ENCODE results near the gene PAIP1.
"Not testable (repeated sequence)": the region's sequence is repeated elsewhere in the genome, so short reads cannot be mapped to it uniquely, and the experiment has no call there.

PAIP1 gene

GRCh38 chr5:43582082-43583005 is 25.5 kb upstream of the PAIP1 start:
- Mint-ChIP-seq H3K4me3 (no peak overlapping the region), H3K36me3 (ENCODE audit: low read depth) (peaks cover 5% of the 10 kb centered on the region), H3K4me1 (ENCODE audit: low read depth) (no peaks in the 10 kb centered on the region), H3K9me3 (no peaks in the 10 kb centered on the region), H3K27me3 (ENCODE audit: low read depth) (no peaks in the 10 kb centered on the region), H3K27ac (no peak overlapping the region)

GRCh38 chr5:43581398-43581797 is 24.5 kb upstream of the PAIP1 start:
- H3K36me3 Mint-ChIP-seq (ENCODE audit: low read depth) = peaks cover 5% of the 10 kb centered on the region
- H3K27ac Mint-ChIP-seq = no peak overlapping the region
- no peaks in the 10 kb centered on the region for H3K4me1 Mint-ChIP-seq (ENCODE audit: low read depth)
- no peaks in the 10 kb centered on the region for H3K27me3 Mint-ChIP-seq (ENCODE audit: low read depth)
- H3K9me3 Mint-ChIP-seq = no peaks in the 10 kb centered on the region
- no peak overlapping the region for H3K4me3 Mint-ChIP-seq

- not testable (repeated sequence) for H3K27me3 Mint-ChIP-seq (ENCODE audit: low read depth); H3K4me3 Mint-ChIP-seq; H3K36me3 Mint-ChIP-seq (ENCODE audit: low read depth); H3K9me3 Mint-ChIP-seq; H3K4me1 Mint-ChIP-seq (ENCODE audit: low read depth); H3K27ac Mint-ChIP-seq
Observed at GRCh38 chr5:43580402-43581210, 23.7 kb upstream of the PAIP1 start.

DNA sequence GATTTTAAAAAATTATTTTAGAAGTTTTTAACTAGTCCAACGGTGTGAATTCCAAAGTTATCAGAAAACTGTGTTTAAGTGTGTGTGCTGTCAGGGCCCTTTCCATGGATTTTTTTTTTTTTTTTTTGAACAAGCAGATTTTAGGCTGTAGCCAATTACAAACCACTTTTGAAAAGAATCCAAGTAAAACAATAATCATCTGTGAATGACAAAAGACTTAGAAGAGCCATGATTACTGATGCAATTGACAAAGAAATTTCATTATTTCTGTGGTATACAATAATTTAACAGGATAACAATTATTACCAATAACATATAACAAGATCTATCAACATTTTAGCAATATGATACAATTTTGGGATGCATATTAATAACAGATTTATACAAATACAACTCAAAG is 16.2 kb upstream of the PAIP1 start:
- no peak overlapping the region for H3K27ac Mint-ChIP-seq
- H3K27me3 Mint-ChIP-seq (ENCODE audit: low read depth) = no peaks in the 10 kb centered on the region
- no peaks in the 10 kb centered on the region for H3K4me1 Mint-ChIP-seq (ENCODE audit: low read depth)
- H3K4me3 Mint-ChIP-seq = no peak overlapping the region
- H3K9me3 Mint-ChIP-seq = no peaks in the 10 kb centered on the region
- peaks cover 8% of the 10 kb centered on the region for H3K36me3 Mint-ChIP-seq (ENCODE audit: low read depth)

DNA sequence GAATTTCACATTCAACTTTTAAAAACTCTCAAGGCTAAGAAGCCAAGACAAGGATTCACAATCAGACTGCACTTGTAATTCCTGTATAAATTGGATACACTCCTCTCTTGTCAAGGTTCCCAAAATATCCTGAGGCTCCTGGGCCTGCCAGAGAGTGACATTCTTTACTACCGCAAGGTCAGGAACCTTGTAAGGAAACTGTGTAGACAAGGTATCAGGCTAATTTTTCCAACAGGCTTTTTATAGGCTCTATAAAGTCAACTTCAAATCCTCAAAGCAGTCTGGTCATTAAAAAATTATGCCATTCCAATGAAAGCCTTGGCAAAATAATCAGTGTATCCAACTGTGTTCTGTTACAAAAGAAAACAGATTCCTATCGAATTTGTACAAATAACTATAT is 15.5 kb upstream of the PAIP1 start:
- no peak overlapping the region for H3K27ac Mint-ChIP-seq
- H3K36me3 Mint-ChIP-seq (ENCODE audit: low read depth) = peaks cover 8% of the 10 kb centered on the region
- H3K4me1 Mint-ChIP-seq (ENCODE audit: low read depth) = no peaks in the 10 kb centered on the region
- H3K9me3 Mint-ChIP-seq = no peaks in the 10 kb centered on the region
- H3K27me3 Mint-ChIP-seq (ENCODE audit: low read depth) = no peaks in the 10 kb centered on the region
- H3K4me3 Mint-ChIP-seq = no peak overlapping the region

DNA sequence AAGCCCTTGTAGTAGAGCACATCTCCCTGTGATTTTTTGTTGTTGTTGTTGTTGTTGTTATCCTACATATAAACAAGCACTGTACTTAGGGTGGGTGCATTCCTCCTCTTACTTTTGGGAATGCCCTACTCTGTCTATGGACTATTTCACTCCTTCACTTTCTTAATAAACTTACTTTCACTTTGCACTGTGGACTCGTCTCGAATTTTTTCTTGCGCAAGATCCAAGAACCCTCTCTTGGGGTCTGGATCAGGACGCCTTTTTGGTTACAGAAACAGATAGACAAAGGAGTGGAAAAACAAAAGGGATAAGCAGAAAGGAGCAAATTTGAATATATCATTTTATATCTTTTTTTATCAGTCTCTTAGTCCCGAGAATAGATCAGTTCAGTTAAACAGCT is 14.4 kb upstream of the PAIP1 start:
- H3K9me3 Mint-ChIP-seq = no peaks in the 10 kb centered on the region
- H3K27me3 Mint-ChIP-seq (ENCODE audit: low read depth) = no peaks in the 10 kb centered on the region
- no peak overlapping the region for H3K27ac Mint-ChIP-seq
- H3K4me1 Mint-ChIP-seq (ENCODE audit: low read depth) = no peaks in the 10 kb centered on the region
- H3K4me3 Mint-ChIP-seq = no peak overlapping the region
- H3K36me3 Mint-ChIP-seq (ENCODE audit: low read depth) = peaks cover 8% of the 10 kb centered on the region

GRCh38 chr5:43570450-43571158 is 13.7 kb upstream of the PAIP1 start:
- H3K36me3 Mint-ChIP-seq (ENCODE audit: low read depth) = peaks cover 6% of the 10 kb centered on the region
- no peaks in the 10 kb centered on the region for H3K4me1 Mint-ChIP-seq (ENCODE audit: low read depth)
- no peaks in the 10 kb centered on the region for H3K27me3 Mint-ChIP-seq (ENCODE audit: low read depth)
- no peak overlapping the region for H3K27ac Mint-ChIP-seq
- no peak overlapping the region for H3K4me3 Mint-ChIP-seq
- no peaks in the 10 kb centered on the region for H3K9me3 Mint-ChIP-seq

DNA sequence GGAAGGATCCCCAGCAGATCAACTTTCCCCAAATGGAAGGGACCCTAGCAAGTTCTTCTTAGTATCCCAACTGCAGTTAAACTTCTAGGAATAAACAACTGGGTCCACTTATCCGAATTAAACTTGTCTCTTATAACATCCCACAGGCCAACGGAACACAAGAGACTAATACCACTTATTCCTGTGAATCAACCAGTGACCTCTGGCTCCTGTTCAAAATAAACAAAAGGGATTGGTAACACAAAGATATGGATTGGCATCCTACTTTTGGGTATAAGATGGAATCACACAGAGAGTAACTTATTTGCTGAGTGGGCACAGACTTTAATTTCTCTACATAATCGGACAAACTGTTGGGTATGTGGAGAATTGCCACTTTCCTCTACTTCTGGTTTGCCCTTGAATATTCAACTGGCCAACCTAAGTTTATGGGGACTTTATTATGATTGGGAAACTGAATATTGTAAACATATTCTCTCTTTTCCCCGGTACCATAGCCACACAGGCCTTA is 12.4 kb upstream of the PAIP1 start:
- no peaks in the 10 kb centered on the region for H3K36me3 Mint-ChIP-seq (ENCODE audit: low read depth)
- no peak overlapping the region for H3K4me3 Mint-ChIP-seq
- no peaks in the 10 kb centered on the region for H3K27me3 Mint-ChIP-seq (ENCODE audit: low read depth)

DNA sequence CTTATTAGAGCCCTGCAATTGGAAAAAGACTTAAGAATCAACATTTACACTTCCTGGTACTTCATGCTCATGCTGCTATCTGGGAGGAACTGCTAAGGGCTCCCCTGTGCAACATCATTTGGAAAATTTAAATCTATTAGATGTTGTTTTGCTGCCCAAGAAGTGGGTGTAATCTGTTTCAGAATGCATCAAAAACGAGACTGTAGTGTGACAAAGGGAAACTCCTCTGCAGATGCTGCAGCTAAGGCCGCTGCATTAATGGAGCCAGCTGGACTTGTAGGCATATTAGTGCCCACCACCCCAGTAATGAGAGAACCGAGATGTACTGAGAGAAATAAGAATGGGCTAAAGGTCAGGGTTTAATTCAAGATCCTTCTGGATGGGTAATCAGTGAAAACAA is 11.1 kb upstream of the PAIP1 start:
- H3K27me3 Mint-ChIP-seq (ENCODE audit: low read depth) = peaks cover 3% of the 10 kb centered on the region
- no peaks in the 10 kb centered on the region for H3K9me3 Mint-ChIP-seq
- H3K27ac Mint-ChIP-seq = no peak overlapping the region
- H3K36me3 Mint-ChIP-seq (ENCODE audit: low read depth) = no peaks in the 10 kb centered on the region
- H3K4me3 Mint-ChIP-seq = no peak overlapping the region
- H3K4me1 Mint-ChIP-seq (ENCODE audit: low read depth) = no peaks in the 10 kb centered on the region

More for the DNA sequence above, 12.4 kb upstream of the PAIP1 start:
- H3K27ac Mint-ChIP-seq = no peak overlapping the region
- H3K9me3 Mint-ChIP-seq = no peaks in the 10 kb centered on the region
- H3K4me1 Mint-ChIP-seq (ENCODE audit: low read depth) = no peaks in the 10 kb centered on the region

GRCh38 chr5:43565043-43565442 is 8.2 kb upstream of the PAIP1 start:
- Mint-ChIP-seq H3K27me3 (ENCODE audit: low read depth) (peaks cover 12% of the 10 kb centered on the region), H3K4me1 (ENCODE audit: low read depth) (no peaks in the 10 kb centered on the region), H3K9me3 (no peaks in the 10 kb centered on the region), H3K27ac (no peak overlapping the region), H3K36me3 (ENCODE audit: low read depth) (no peaks in the 10 kb centered on the region), H3K4me3 (no peak overlapping the region)

DNA sequence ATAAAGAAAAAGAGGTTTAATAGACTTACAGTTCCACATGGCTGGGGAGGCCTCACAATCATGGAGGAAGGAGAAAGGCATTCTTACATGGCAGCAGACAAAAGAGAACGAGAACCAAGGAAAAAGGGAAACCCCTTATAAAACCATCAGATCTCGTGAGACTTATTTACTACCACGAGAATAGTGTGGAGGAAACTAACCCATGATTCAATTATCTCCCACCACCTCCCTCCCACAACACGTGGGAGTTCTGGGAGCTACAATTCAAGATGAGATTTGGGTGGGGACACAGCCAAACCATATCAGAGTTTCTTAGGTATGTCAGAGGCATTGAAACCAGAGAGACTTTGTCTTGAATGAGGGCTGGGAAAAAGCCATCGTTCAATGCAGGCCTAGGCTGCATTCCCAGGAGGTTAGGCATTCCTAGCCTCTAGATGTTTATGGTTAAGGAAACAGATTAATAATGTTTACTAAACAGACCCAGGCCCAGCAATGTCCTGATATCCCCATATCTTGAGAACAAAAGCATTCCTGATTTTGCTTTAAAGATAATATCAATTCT is 7.5 kb upstream of the PAIP1 start:
- H3K27me3 Mint-ChIP-seq (ENCODE audit: low read depth) = peaks cover 16% of the 10 kb centered on the region
- H3K4me1 Mint-ChIP-seq (ENCODE audit: low read depth) = no peaks in the 10 kb centered on the region
- H3K27ac Mint-ChIP-seq = no peak overlapping the region
- no peak overlapping the region for H3K4me3 Mint-ChIP-seq
- no peaks in the 10 kb centered on the region for H3K9me3 Mint-ChIP-seq
- H3K36me3 Mint-ChIP-seq (ENCODE audit: low read depth) = no peaks in the 10 kb centered on the region

DNA sequence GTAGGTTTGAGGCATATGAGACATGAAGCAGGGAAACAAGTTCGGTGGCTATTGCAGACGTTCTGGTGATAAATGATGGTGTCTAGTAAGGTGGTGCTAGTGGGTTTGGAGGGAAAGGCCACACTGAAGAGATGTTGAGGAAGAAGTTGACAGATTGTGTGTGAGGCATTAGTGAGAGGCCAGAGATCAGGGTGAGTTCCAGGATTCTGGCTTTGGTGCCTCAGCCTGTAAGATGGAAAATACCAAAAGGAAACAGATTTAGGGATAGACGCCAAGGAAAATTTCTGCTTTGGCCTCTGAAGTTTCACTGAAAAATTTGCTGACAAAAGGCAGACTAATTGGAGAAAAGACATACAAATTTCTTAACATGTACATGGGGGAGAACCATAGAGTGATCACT is 6.4 kb upstream of the PAIP1 start:
- Mint-ChIP-seq H3K9me3 (no peaks in the 10 kb centered on the region), H3K27ac (no peak overlapping the region), H3K4me3 (no peak overlapping the region), H3K27me3 (ENCODE audit: low read depth) (peaks cover 16% of the 10 kb centered on the region), H3K4me1 (ENCODE audit: low read depth) (no peaks in the 10 kb centered on the region), H3K36me3 (ENCODE audit: low read depth) (no peaks in the 10 kb centered on the region)

GRCh38 chr5:43561356-43561755 is 4.5 kb upstream of the PAIP1 start:
- Mint-ChIP-seq H3K27me3 (ENCODE audit: low read depth) (peaks cover 16% of the 10 kb centered on the region), H3K4me3 (no peak overlapping the region), H3K4me1 (ENCODE audit: low read depth) (peaks cover 6% of the 10 kb centered on the region), H3K27ac (no peak overlapping the region), H3K36me3 (ENCODE audit: low read depth) (no peaks in the 10 kb centered on the region), H3K9me3 (no peaks in the 10 kb centered on the region)

DNA sequence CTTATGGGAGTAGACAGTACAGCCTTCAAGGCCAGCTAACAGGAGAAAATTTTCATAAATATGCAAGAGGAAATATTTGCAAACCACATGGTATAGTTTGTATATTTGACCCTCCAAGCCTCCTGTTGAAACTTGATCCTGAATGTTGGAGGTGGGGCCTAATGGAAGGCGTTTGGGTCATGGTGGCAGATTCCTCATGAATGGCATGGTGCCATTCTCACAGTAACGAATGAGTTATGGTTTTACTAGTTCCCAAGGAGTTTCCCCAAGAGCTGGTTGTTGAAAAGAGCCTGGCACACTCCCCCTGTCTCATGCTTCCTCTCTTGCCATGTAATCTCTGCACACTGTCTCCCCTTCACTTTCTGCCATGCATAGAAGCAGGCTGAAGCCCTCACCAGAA is 3.3 kb upstream of the PAIP1 start:
- H3K9me3 Mint-ChIP-seq = no peaks in the 10 kb centered on the region
- peaks cover 11% of the 10 kb centered on the region for H3K4me1 Mint-ChIP-seq (ENCODE audit: low read depth)
- no peaks in the 10 kb centered on the region for H3K36me3 Mint-ChIP-seq (ENCODE audit: low read depth)
- no peak overlapping the region for H3K27ac Mint-ChIP-seq
- H3K4me3 Mint-ChIP-seq = no peak overlapping the region
- H3K27me3 Mint-ChIP-seq (ENCODE audit: low read depth) = peaks cover 16% of the 10 kb centered on the region

Measured in T-helper 1 cell treated with Interleukin-12 subunit alpha and Interleukin-12 subunit beta and Interleukin-4 antibody, amounts not matched to agents 30 μg/mL and 1 μg/mL, for 36 hours (primary cell).